ENCODE data around the gene NRIP3.

DNA sequence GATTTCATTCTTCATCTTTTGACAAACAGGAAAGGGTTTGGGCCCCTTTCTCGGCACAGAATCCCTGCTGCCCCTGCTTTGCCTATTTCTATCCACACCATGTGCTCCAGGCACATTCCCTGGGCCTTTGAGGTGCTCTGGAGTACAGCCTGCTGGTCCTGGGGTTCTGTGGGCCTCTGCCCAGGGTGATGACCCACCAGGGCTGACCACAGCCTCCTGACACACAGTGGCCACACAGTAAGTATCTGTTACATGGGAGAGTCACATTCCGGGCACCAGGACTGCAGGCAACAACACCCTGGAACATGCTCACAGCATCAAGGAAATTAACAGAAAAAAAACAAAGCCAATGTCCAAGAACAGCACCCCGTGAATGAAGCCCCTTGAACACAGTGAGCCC, 48.5 kb upstream of the NRIP3 start:
- TF ChIP-seq CTCF (conservative IDR thresholded peaks at IDR 0.05; ENCODE audit: low read length) (no peak), EZH2phosphoT487 (IDR thresholded peaks at IDR 0.05; ENCODE audit: borderline replicate concordance, low read depth, low read length) (no peak)
